Activated CD8-positive, alpha-beta memory T cell treated with anti-CD3 and anti-CD28 coated beads, Interleukin-2, amount 50 U/mL, for 1 hour (primary cell): ENCODE measurements around the gene ORM1.
"Not testable (repeated sequence)": the region's sequence is repeated elsewhere in the genome, so short reads cannot be mapped to it uniquely, and the experiment has no call there.

Experiments
- DNase-seq: peaks from one replicate; pipeline ENCODE4 v3.0.0-alpha.2; 2020; ENCODE audit errors: extremely low read depth

Gene ORM1

DNA sequence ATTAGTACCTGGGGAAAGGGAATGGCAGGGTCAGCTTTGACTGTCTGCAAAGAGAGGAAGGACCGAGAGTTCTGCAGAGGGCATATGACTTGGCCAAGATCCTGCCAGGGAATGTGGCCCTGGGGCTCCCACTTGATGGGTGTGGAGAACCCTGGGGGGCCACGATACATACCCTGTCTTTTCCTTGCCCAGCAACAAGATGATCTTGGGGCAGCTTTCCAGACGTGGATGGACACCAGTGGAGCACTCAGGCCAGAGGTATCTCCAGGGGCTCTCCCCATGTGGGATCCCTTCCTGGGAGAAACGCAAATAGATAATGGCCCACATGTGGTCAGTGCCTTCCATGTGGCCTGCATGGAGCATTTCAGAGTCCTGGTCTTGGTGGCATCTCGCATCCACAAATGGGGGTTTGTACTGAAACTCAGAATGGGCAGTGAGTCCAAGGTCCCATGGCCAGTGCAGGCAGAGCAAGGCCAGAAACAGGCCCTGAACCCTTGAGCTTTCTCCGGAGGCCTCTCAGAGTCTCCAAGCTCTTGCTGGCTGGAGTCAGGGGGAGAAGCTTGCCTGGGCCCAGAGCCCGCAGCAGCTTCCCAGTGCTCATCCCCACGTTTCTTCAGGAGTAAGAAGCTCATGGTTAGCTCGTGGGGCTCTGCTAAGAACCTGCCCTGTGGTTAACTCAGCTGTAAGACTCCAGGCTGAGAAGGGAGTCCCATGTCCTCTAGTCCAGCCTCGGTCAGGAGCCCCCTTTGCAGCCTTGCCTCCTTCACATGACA, 18.3 kb upstream of the ORM1 start:
- DNase-seq = no peak

DNA sequence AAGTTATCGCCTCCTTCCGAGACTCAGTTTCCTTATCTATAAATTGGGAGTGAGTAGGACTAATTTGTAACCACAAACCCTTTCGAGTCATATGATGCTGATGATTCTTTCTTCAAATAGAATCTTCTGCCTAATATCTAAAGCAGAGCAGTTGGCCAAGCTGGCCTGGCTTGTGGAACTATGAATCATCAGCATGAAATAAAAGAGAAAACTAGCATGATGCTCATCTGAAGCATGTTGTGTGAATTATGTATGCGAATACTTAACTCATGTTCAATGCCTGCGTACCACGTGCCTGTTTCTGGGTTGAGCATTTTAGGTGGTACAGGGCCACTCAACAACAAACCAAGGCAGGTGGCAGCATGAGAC, 15.0 kb upstream of the ORM1 start:
- DNase-seq = no peak

DNA sequence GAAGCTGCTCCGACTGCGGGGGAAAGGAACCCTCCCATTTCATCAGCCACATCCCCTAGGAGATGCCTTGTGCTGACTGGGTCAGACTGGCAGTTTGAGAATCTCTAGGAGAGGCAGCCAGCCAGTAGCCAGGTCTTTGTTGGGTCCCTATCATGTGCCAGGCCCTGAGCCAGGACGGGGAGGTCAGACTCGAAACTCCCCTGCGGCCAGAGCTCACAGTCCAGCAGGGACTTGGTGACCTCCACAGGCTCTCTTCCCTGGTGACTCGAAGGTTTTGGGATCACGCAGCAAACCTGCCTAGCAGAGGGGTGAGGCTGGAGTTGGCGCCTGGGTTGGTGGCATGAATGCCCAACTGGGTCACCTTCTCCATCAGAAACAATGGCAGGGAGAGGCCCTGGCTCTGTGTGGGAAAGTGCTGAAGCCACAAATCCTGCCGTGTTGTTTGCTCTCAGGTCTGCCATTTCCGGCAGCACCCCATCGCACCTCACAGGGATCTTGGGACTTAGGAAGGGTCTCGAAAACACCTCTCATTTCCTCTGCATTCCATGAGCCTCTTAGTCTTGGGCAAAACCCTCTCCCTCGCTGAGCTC, 14.4 kb upstream of the ORM1 start:
- no peak for DNase-seq

DNA sequence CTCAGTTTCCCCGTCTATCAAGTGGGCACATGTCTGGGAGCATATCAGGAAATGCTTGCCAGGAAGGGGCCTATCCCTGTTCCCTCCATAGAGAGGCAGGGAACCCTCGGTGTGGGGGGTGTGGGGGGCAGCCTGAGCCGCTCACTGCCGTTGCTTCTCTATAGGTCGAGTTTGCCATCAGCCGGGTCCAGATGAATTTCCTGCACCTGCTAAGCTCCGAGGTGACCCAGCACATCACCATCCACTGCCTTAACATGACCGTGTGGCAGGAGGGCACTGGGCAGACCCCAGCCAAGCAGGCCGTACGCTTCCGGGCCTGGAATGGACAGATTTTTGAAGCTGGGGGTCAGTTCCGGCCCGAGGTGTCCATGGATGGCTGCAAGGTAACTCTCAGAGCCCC, 13.8 kb upstream of the ORM1 start:
- no peak for DNase-seq

DNA sequence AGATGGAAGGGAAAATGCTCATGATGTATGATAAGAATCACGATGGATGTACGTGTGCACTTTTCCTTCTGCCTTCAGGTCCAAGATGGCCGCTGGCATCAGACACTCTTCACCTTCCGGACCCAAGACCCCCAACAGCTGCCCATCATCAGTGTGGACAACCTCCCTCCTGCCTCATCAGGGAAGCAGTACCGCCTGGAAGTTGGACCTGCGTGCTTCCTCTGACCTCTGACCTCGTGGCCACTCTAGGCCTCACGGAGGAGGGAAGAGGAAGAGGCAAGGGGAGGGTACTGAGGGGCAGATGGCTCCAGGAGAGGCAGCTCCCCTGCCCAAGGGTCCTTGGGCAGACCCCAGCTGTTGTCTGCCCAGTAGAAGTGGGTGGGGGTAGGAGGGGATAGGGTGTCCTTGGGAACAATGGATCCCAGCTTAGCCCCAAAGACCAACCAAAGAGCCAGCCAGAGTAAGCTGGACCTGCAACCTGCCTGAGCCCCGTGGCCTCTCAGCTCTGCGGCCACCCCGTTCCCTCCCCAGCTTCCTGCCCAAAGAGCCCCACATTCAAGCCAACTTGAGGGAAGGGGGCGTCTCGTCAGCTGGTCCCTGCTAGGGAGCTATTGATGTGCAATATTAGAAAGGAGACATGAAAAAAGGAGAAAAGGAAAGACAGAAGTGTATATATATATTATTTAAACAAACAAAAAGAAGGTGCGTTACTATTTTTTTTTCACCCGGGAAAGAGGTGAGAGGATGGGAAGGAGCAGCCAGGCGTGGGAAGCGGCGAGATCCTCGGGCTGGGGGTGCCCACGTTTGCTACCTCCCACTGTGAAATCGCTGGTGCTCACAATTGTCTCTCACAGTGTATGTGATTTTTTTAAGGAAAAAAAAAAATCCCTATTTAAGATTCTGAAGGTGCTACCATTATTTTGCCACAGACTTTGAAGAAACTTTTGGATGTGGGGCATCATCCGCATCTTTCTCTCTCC, 12.1 kb upstream of the ORM1 start:
- no peak for DNase-seq

DNA sequence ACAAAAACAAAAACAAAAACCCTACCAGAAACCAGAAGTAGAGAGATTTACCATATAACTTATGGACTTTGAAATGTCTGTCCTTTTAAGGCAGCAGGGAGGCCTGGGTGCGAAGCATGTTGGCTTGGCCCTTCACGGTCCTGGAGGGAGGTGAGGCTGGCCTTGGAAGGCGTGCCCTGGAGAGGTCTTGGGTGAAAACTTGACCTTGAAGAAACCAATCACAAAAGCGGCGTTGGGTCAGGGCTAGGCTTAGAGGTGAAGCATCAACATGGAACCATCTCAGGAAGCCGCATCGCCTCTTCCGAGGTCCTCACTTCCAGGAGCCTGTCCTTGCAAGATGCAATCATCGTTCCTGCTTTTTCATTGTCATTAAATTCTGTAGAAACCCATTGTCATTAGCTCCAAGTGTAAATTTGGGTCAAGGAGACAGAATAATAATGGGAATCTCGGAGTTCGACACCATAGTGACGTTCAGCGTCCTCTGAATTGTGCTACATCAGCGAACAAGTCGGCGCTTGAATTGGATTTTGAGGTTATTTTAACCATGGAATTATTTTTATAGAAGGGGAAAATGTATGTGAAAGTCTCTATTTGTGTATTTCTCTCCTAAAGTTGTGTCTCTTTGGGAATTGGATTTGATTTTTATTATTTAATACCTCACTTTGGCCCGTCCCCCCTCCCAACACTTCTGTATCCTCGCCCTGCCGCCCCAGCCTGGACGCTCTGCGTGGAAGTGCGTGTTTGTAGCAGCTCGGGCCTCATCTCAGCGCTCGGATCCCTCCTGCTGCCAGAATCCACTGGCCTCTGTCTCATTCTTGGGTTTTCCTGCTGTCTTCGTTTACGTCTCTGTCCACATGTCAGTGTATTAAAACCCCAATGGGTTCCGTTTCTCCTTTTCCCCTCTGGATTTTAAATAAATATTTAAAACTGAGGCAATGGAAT, 11.1 kb upstream of the ORM1 start:
- DNase-seq = no peak

DNA sequence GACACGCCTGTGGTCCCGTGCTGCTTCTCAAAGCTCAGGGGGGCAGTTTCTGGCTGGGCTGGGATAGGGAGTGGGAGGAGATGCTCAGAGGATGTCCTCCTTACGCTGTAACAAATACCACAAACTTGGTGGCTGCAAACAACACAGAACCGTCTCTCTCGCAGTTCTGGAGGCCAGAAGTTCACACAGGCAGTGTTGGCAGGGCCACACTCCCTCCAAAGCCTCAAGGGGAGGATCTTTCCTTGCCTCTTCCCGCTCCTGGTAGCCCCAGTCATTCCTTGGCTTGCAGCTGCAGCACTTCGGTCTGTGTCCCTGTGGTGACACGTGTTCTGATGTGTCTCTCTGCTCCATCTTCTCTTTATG, 10.4 kb upstream of the ORM1 start:
- no peak for DNase-seq

DNA sequence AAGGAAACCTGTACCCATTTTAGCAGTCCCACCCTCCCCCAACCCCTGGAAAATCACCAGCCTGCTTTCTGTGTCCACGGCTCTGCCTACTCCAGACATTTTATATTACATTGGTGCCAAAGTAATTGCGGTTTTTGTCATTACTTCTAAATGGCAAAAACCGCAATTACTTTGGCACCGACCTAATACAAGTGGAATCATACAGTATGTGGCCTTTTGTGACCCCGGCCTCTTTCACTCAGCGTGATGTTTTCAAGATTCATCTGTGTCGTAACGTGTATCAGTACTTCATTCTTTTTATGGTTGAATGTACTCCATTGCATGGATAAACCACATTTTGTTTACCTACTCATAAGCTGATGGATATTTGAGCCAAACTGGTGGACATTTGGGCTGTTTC, 9.7 kb upstream of the ORM1 start:
- no peak for DNase-seq

DNA sequence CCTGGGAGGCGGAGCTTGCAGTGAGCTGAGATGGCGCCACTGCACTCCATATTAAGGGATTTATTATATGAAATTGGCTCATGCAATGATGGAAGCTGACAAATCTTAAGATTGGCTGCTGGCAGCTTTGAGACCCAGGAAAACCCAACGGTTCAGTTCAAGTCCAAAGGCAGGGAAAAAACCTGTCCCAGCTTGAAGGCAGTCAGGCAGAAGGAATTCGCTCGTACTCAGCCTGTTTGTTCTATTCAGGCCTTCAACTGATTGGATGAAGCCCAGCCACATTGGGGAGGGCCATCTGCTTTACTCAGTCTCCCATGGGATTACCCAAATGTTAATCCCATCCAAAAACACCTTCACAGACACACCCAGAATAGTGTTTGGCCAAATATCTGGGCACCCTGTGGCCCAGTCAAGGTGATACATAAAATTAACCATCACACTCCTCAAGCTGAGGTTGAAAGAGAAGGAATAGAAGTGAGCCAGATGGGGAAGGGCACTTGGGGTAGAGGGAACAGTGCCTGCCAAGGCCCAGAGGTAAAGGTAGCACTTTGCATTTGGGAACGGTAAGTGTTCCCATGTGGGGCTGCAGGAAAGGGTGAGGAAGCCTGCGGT, 8.5 kb upstream of the ORM1 start:
- DNase-seq = no peak

DNA sequence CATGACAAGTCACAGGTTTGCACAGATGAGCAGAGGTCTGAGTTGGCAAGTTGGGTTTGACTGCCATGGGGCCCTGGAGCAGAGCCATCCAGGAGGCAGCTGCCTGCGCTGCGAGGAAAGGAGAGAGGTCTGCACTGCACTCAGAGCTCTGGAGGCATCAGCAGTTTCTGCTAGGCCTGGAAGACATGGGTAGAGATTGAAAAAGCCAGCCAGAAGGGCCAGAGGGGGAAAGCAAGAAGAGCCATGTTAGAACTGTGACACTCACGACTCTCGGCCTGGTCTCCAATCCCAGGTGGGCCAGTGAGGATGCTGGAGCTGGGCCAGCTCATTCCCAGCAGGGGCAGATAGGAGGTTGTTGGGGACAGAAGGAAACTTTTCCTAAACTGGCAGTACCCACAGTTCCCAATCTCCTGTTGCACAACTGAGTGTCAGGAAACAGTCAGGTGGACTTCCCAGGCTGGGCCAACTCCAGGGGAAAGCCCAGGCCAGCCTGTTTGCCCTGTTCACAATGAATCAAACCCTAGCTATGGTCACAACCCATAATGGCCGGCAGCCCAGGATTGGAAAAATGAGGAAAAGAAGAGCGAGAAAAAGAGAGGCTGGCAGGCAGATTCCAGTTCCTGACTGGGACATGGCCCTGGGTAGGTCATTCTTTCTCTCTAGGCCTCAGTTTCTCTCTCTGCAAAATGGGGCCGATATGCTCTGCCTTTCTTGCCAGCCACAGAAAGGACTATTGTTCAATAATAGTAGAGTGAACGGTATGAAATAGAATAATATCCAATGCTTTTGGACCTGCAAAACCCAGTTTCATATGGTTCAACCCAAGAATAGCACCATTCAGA, 7.8 kb upstream of the ORM1 start:
- no peak for DNase-seq

DNA sequence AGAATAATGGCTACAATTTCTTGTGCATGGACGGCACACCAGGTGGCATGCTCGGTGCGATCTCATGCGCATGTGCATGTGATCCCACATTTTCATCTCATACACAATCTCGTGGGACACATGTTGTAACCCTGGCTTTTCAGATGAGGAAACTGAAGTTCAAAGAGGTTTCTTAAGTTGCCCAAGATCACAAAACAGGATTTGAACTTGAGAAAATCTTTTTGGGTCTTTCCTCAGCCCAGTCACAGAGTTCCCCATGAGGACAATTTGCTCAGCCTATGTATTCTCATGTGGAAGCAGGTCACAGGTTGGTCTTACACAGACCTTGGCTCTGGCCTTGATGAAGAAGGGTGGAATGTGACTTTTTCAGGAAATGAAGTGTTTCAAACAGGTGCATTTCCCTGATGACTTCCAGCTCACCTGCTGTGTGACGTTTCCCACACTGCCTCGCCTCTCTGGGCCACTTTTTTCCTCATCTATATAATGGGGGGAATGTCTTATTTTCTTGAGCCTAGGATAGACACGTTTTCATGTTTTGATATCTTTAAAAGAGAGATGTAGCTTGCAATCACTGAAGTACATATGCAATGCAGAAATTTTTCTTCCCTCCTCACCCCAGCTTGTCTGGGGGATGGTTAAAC, 7.1 kb upstream of the ORM1 start:
- DNase-seq = no peak

DNA sequence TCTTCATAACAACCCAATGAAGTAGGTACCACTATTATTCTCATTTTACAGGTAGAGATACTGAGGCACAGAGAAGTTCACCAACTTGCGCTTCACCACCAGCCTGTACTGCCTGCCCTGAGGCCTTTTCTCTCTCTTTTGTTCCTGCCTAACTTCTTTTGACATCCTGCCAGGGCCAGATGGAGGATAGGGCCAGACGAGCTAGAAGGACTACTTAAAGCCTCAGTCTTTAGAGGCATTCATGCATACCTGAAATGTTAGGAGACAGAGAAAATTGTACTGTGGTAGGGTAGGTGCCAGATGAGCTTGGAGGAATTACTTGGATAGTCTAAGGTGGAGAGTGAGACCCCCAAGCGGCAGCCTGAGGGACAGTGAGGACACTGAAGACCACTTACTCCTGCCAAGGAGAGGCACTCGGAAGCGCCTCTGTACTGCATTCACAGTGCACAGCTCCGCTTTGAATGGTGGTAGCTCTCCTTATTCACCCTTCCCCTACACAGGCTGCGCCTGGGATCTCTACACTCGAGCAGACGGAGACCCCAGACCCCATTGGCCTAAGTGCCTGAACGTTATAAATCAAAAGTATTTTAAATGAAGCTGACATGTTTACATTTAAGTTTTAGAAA, 6.2 kb upstream of the ORM1 start:
- DNase-seq = no peak

DNA sequence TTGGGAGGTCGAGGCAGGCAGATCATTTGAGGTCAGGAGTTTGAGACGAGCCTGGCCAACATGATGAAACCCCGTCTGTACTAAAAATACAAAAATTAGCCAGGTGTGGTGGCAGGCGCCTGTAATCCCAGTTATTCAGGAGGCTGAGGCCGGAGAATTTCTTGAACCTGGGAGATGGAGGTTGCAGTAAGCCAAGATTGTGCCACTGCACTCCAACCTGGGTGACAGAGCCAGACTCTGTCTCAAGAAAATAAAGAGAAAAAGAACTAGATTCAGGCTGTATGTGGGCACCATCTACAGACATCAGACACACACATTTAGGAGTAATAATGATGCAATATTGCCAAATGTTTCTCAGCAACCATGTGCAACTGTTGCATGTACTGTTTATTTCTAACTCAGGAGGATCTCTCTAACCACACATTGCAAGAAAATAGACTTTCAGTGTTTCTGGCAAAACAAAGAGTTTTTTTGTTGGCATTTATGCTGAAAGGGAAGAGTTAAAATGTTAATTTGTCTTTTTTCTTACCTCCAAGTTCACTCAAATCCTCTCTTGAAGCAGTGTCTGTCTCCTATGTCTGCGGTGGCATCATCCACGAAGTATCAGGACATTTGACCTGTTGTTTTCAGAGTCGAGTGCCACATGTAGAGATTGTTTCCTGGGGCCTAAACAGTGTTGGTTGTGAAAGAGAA, 5.1 kb upstream of the ORM1 start:
- no peak for DNase-seq

DNA sequence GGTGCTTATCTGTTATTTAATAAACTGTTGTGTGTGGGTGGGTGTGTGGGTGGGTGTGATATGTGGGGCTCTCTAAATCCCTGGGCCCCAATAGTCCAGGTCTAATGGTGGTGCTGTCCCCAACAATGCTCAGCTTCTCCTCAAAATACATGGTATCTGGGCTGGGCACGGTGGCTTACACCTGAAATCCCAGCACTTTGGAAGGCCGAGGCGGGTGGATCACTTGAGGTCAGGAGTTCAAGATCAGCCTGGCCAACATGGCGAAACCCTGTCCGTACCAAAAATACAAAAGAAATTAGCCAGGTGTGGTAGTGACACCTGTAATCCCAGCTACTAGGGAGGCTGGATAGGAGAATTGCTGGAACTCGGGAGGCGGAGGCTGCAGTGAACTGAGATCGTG, 4.5 kb upstream of the ORM1 start:
- DNase-seq = no peak

DNA sequence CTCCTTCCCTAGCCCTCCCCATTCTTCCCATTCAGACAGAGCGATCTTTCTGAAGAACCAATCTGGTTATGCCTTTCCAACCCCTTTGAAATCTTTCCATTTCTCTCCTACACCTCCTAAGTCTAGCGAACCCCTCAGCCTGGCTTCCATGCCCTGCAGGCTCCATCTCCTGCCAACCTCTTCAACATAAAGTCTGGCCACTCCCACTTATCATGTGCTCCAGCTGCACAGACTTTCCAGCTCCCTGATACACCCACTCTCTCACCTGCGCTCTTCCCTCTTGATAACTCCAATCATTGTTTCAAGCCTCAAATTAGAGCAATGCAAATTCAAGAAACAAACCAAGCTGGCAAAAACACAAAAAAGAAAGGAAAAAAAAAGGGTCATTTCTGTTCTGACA, 3.8 kb upstream of the ORM1 start:
- DNase-seq = no peak

DNA sequence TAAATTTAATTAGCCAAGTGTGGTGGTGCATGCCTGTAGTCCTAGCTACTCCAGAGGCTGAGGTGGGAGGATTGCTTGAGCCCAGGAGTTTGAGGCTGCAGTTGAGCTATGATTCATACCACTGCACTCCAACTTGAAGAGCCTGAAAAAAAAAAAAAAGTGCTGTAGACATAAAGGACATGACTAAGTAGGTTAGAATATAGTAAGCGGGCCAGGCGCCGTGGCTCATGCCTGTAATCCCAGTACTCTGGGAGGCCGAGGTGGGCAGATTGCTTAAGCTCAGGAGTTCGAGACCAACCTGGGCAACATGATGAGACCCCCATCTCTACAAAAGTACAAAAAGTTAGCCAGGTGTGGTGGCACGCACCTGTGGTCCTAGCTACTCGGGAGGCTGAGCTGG, 2.2 kb upstream of the ORM1 start:
- not testable (repeated sequence) for DNase-seq

DNA sequence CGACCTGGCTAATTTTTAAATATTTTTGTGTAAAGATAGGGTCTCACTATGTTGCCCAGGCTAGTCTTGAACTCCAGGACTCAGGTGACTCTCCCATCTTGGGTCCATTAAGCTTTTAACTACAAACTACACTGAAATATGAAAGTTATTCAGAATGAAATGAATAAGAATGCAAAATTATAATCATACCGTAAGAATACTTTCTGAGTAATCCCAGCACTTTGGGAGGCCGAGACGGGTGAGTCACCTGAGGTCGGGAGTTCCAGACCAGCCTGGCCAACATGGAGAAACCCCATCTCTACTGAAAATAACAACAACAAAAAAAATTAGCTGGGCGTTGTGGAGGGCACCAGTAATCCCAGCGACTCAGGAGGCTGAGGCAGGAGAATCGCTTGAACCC, 1.1 kb upstream of the ORM1 start:
- no peak for DNase-seq

DNA sequence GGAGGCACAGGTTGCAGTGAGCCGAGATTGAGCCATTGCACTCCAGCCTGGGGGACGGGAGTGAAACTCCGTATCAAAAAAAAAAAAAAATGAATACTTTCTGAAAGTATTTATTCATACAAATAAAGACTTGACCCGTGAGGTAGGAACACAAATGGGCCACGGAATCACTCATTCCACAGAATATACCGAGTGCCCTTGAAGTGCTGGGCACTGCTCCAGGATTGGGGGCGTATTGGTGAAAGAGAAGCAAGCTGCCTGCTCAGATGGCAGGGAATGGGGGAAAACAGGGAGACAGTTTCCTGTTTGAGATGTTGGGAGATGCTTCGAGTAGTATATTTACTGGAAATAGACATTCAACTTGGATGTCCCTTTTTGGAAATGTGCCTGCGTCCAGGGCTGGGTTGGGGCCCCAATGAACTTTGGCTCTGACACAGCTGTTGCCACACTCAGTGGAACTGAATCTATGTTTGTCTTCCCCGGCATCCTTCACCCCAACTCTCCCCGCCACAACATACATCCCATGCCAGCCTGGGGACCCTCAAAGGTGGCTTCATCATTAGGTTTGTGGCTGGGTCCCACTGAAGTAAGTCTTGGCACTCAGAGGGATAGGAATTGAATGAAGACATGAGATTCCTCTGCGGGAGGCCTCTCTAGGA, 609 bp upstream of the ORM1 start:
- DNase-seq = not testable (repeated sequence)
